Thymus (tissue), 11 donors: ENCODE measurements around the gene CUEDC1. TPM values are rescaled to one million over a fixed set of nuclear protein-coding genes. Genes with fewer than 3 reads are reported as not detected.
"Not testable (repeated sequence)": the region's sequence is repeated elsewhere in the genome, so short reads cannot be mapped to it uniquely, and the experiment has no call there.

Source experiments
- DNase-seq, 9 donors: peaks; one replicate each; pipeline ENCODE4 v3.0.0-alpha.2; 2013; ENCODE audit warnings: low spot score in 9 of 9, low read depth in 6 of 9, missing footprints in 1 of 9
- H3K27ac ChIP-seq, 2 donors: one replicate each; pipeline ENCODE4 v1.5.1; 2013; ENCODE audit warnings: control low read depth in 1 of 2, low read depth in 1 of 2, low read length in 1 of 2, mild to moderate bottlenecking in 1 of 2, moderate library complexity in 1 of 2
- H3K27me3 ChIP-seq, 2 donors: one replicate each; pipeline ENCODE4 v1.5.1; 2013; ENCODE audit warnings: low read length in 1 of 2; ENCODE audit not compliant: control insufficient read depth in 2 of 2, insufficient read depth in 1 of 2
- H3K36me3 ChIP-seq, 2 donors: one replicate each; pipeline ENCODE4 v1.5.1; 2013; ENCODE audit warnings: low read length in 1 of 2, mild to moderate bottlenecking in 1 of 2, moderate library complexity in 1 of 2; ENCODE audit not compliant: control insufficient read depth in 2 of 2, insufficient read depth in 2 of 2
- H3K4me1 ChIP-seq, 2 donors: one replicate each; pipeline ENCODE4 v1.5.1; 2013; ENCODE audit warnings: low read length in 2 of 2; ENCODE audit not compliant: control insufficient read depth in 2 of 2, insufficient read depth in 2 of 2
- H3K4me3 ChIP-seq, 2 donors: one replicate each; pipeline ENCODE4 v1.5.1; 2013; ENCODE audit warnings: low read length in 2 of 2, control low read depth in 1 of 2, mild to moderate bottlenecking in 1 of 2
- H3K9me3 ChIP-seq, 2 donors: one replicate each; pipeline ENCODE4 v1.5.1; 2013; ENCODE audit warnings: low read length in 1 of 2, mild to moderate bottlenecking in 1 of 2; ENCODE audit not compliant: control insufficient read depth in 2 of 2, insufficient read depth in 1 of 2
- WGBS: extraction: QIAGEN DNeasy Blood & Tissue Kit; methylation state at CpG from one replicate; pipeline ENCODE4 v1.1.7; 2013; 5-methylcytosine and 5-hydroxymethylcytosine counted together
- polyA plus RNA-seq: library from polyadenylated mRNA; stranded (reverse); fragments of 200-250 nt; gene quantifications from one replicate; pipeline ENCODE4 v1.2.3, GENCODE V29; 2013
- total RNA-seq: library from RNA; stranded (reverse); fragments of 120-200 nt; gene quantifications from one replicate; pipeline ENCODE4 v1.2.4, GENCODE V29; 2013
- donor health status: healthy.

Gene CUEDC1
- total and polyA plus RNA-seq, 2 donors: 3.1 to 19.3 TPM

DNA sequence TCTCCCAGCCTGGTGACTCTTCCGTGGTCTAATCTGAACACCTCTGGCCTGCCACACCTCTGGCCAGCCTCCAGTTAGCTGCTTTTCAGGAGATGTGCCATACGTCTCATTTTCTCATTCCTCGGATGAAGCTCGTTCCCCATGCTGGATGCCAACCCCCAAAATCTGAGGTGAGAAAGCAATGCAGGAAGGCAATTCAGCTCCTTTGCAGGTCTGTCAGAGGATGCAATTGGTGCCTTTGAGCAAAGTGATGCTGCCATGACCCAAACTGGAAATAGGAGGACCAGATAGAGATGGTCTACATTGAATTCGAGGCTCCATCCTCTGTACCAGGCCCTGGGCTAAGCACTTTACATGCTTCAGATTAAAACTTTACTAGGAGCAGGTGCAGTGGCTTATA lies 11.0 kb upstream of the CUEDC1 start:
- H3K36me3 ChIP-seq: no peaks in the 10 kb centered on the region
- no peak for DNase-seq
- H3K4me1 ChIP-seq: no peaks in the 10 kb centered on the region
- H3K4me3 ChIP-seq: no peak overlapping the region
- H3K9me3 ChIP-seq: no peaks in the 10 kb centered on the region
- no peak overlapping the region for H3K27ac ChIP-seq
- 97% methylated on average over 5 of the region's 5 CpGs for WGBS
- peaks cover 0 to 8% of the 10 kb centered on the region in 2 donors for H3K27me3 ChIP-seq

GRCh38 chr17:57965521-57966160 lies 10.4 kb upstream of the CUEDC1 start:
- Histone ChIP-seq H3K27me3 (peaks cover 0 to 8% of the 10 kb centered on the region in 2 donors), H3K36me3 (no peaks in the 10 kb centered on the region), H3K9me3 (no peaks in the 10 kb centered on the region), H3K27ac (no peak overlapping the region), H3K4me1 (no peaks in the 10 kb centered on the region), H3K4me3 (no peak overlapping the region)
- DNase-seq: no peak
- 96% methylated on average over 26 of the region's 26 CpGs for WGBS

DNA sequence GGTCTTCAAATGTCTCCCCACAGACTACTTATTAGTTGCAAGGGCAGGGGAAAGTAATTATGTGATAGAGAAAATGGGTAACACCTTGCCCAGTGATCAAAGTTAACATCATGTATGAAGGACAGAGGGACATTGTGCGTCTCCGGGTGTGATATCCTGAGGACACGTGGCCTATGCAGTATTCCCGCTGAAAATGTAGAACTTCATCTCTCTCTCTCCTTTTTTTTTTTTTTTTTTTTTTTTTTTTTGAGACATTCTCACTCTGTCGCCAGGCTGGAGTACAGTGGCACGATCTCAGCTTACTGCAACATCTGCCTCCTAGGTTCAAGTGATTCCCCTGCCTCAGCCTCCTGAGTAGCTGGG lies 7.9 kb upstream of the CUEDC1 start:
- Histone ChIP-seq H3K4me3 (no peak overlapping the region), H3K36me3 (no peaks in the 10 kb centered on the region), H3K27me3 (peaks cover under 1 to 20% of the 10 kb centered on the region in 2 donors), H3K9me3 (no peaks in the 10 kb centered on the region), H3K4me1 (no peaks in the 10 kb centered on the region), H3K27ac (no peak overlapping the region)
- DNase-seq: no peak
- 97% methylated on average over 6 of the region's 6 CpGs for WGBS

DNA sequence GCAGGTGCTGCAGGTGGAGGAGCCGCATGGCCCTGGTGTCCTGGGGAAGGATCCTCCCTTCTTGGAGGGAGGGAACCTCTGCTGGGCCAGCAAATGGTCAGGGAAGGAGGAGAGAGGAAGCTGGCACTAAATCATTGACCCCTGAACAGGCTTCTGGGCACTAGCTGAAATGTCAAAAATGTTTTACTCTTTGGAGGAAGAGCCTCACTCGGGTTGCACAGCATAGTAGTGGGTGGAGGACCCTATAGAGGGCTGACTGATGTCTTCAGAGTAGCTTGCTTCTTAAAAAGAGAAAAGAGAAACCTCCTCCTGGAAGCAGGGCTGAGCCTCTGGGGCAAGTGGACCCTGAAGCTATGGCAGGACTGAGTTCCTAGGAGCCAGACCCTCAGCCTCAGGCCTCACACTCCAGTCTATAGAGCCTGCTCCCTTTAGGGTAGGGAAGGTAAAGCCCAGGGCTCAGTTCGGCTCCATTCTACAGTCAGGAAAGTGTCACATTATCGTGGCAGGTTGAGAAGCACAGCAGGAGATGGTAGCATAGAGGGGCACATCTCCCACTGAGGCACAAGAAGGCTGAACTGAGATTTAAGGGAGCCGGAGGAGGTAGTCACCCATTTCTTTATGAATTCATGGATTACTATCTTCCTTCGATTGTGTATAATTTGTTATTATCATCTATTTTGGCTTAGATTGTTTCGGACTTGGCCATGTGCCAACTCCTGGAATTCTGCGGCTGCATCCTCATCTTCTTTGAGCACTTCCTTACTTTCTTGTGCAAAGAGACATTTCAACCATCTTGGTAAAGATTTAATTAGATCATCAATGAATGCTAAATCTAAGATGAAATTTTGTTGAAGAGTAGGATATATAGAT lies 7.3 kb upstream of the CUEDC1 start:
- no peaks in the 10 kb centered on the region for H3K9me3 ChIP-seq
- no peak overlapping the region for H3K4me3 ChIP-seq
- no peaks in the 10 kb centered on the region for H3K4me1 ChIP-seq
- WGBS: 97% methylated on average over 8 of the region's 8 CpGs
- DNase-seq: no peak
- no peak overlapping the region for H3K27ac ChIP-seq
- peaks cover 3 to 26% of the 10 kb centered on the region in 2 donors for H3K27me3 ChIP-seq
- H3K36me3 ChIP-seq: no peaks in the 10 kb centered on the region

DNA sequence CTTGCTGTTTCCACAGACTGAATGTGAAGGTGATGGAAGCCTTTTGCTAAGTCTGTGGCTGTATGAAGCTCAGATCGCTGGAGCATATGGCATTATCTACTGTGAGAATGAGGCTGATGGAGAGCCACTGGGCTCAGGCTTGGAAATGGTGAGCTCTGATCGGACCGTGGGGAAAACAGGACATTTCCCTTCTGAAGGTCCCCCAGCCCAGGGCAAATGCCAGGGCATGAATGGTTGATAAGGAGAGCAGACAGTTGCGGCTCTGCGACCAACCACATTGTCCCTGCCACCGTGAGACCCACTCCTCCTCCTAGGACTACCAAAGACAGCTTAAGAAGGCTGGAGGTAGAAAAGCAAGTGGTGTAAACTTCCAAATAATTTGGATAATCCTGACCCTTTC lies 4.7 kb upstream of the CUEDC1 start:
- no peaks in the 10 kb centered on the region for H3K9me3 ChIP-seq
- no peak overlapping the region for H3K4me3 ChIP-seq
- no peak for DNase-seq
- H3K27ac ChIP-seq: no peak overlapping the region
- peaks cover 12 to 48% of the 10 kb centered on the region in 2 donors for H3K27me3 ChIP-seq
- 98% methylated on average over 6 of the region's 6 CpGs for WGBS
- H3K4me1 ChIP-seq: peaks cover 15 to 22% of the 10 kb centered on the region in 2 donors
- no peaks in the 10 kb centered on the region for H3K36me3 ChIP-seq

DNA sequence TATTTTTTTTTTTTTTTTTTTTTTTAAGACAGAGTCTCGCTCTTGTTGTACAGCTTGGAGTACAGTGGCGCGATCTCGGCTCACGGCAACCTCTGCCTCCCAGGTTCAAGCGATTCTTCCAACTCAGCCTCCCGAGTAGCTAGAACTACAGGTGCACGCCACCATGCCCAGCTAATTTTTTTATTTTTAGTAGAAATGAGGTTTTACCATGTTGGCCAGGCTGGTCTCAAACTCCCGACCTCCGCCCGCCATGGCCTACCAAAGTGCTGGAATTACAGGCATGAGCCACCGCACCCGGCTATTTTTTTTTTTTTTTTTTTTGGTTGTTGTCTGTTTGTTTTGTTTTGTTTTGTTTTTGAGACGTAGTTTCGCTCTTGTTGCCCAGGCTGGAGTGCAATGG lies 3.2 kb upstream of the CUEDC1 start:
- H3K27ac ChIP-seq, DNase-seq, H3K9me3 ChIP-seq, H3K4me3 ChIP-seq, H3K36me3 ChIP-seq: not testable (repeated sequence)
- 98% methylated on average over 15 of the region's 15 CpGs for WGBS
- peaks cover 15 to 27% of the 10 kb centered on the region in 2 donors for H3K4me1 ChIP-seq
- peaks cover 26 to 64% of the 10 kb centered on the region in 2 donors for H3K27me3 ChIP-seq

- Histone ChIP-seq H3K4me3 (no peak overlapping the region), H3K9me3 (no peaks in the 10 kb centered on the region), H3K27ac (no peak overlapping the region), H3K4me1 (peaks cover 15 to 31% of the 10 kb centered on the region in 2 donors), H3K36me3 (no peaks in the 10 kb centered on the region), H3K27me3 (peaks cover 29 to 69% of the 10 kb centered on the region in 2 donors)
- DNase-seq: no peak
- WGBS: 97% methylated on average over 3 of the region's 3 CpGs
Observed at GRCh38 chr17:57957886-57958285, 2.7 kb upstream of the CUEDC1 start.

- H3K9me3 ChIP-seq: no peaks in the 10 kb centered on the region
- peaks cover 29 to 70% of the 10 kb centered on the region in 2 donors for H3K27me3 ChIP-seq
Observed at GRCh38 chr17:57957120-57957850, 2.1 kb upstream of the CUEDC1 start.

More at GRCh38 chr17:57957120-57957850, 2.1 kb upstream of the CUEDC1 start:
- Histone ChIP-seq H3K36me3 (no peaks in the 10 kb centered on the region), H3K4me1 (peaks cover 15 to 37% of the 10 kb centered on the region in 2 donors), H3K4me3 (no peak overlapping the region), H3K27ac (no peak overlapping the region)
- WGBS: 96% methylated on average over 8 of the region's 8 CpGs
- no peak for DNase-seq
